ENCODE measurements around the gene AKAP1. TPM values are rescaled to one million over a fixed set of nuclear protein-coding genes. Genes with fewer than 3 reads are reported as not detected.
A peak's percentile ranks its signal among the peaks of the same experiment; 100 is the strongest.

The AKAP1 gene
- total RNA-seq, 4 donors from 2014 or later: 82.7 to 110 (median 104) TPM

DNA sequence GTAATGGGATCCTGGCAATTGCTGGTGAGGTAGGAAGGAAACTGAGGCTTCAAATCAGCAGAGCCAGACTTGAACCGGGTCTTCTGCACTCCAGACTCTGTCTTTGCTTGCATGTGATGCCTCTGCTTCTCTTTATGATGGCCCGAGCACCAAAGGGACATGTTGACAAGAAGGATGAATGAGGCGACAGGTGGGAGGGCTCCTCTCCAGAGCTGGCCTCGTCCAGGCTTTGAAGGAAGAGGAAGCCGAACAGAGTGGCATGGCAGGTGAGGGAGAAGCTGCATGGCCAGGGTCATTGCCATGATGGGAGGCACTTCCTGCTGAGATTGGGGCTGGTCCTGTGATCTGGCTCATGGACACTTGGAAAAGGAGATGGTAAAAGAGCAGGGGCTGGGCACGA is 40.8 kb downstream of the AKAP1 start:
- H3K4me3 ChIP-seq: no peak overlapping the region
- WGBS: 84% methylated on average over 6 of the region's 6 CpGs
- TF ChIP-seq POLR2AphosphoS5 (IDR thresholded peaks at IDR 0.05): no peak
- TF ChIP-seq POLR2A (IDR thresholded peaks at IDR 0.05; ENCODE audit: low read depth): no peak
- TF ChIP-seq, protein P1, sequence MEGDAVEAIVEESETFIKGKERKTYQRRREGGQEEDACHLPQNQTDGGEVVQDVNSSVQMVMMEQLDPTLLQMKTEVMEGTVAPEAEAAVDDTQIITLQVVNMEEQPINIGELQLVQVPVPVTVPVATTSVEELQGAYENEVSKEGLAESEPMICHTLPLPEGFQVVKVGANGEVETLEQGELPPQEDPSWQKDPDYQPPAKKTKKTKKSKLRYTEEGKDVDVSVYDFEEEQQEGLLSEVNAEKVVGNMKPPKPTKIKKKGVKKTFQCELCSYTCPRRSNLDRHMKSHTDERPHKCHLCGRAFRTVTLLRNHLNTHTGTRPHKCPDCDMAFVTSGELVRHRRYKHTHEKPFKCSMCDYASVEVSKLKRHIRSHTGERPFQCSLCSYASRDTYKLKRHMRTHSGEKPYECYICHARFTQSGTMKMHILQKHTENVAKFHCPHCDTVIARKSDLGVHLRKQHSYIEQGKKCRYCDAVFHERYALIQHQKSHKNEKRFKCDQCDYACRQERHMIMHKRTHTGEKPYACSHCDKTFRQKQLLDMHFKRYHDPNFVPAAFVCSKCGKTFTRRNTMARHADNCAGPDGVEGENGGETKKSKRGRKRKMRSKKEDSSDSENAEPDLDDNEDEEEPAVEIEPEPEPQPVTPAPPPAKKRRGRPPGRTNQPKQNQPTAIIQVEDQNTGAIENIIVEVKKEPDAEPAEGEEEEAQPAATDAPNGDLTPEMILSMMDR (IDR thresholded peaks at IDR 0.05): no peak
- TF ChIP-seq EP300 (IDR thresholded peaks at IDR 0.05): no peak
- no peak for DNase-seq (ENCODE audit: extremely low spot score)
- peaks cover 0 to 7% (median 4%) of the 10 kb centered on the region in 4 donors for H3K4me1 ChIP-seq
- intact Hi-C loops (cut with DNase I): loop anchor here (10.0 kb wide), 1 partner anchor 879 kb away; the partner anchor contains the start of gene SRSF1
- peaks cover 13 to 54% (median 34%) of the 10 kb centered on the region in 4 donors for H3K36me3 ChIP-seq
- H3K9me3 ChIP-seq: no peaks in the 10 kb centered on the region
- no peaks in the 10 kb centered on the region for H3K27me3 ChIP-seq
- H3K27ac ChIP-seq (replicated peaks in 1 of 4): no peak overlapping the region

DNA sequence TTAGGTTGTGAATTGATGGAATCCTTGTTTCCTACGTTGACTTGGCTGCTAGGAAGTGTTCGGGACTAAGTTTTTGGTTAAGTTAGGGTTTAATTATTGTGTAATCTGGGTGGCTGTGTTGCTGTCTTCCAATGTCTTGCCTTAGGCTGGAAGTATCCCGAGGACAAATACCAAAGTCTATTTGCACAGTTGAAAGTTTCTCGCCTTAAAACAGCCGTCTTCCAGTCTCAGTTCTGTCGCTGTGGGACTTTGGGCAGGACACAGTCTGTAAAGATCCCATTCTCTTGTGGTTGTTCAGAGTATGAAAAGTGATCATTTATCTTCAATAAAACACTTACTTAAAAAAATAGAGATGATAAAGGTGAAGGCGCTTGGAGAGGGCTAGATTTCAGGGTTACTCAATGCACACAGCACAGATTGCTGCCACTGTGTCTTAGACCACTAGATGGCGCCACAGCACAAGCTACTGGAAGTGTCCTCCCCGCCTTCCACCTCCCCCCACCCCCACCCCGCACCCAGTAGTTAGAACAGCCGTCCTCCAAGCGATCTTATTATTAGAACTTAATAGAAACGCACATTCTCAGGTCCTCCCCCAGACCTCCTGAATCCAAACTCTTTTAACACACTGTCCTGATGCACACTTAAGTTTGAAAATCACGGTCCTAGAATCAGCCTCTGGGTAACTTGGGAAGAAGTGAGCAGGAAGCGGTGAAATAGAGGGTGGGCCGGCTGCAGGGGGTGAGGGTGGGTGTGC is 45.8 kb downstream of the AKAP1 start:
- TF ChIP-seq POLR2A (IDR thresholded peaks at IDR 0.05; ENCODE audit: low read depth): no peak
- TF ChIP-seq, protein P1 (IDR thresholded peaks at IDR 0.05): peak in 2 of 3 experiments; percentile 74 to 87
- H3K4me3 ChIP-seq: peak overlapping the region; percentile 17 to 26 (median 24)

DNA sequence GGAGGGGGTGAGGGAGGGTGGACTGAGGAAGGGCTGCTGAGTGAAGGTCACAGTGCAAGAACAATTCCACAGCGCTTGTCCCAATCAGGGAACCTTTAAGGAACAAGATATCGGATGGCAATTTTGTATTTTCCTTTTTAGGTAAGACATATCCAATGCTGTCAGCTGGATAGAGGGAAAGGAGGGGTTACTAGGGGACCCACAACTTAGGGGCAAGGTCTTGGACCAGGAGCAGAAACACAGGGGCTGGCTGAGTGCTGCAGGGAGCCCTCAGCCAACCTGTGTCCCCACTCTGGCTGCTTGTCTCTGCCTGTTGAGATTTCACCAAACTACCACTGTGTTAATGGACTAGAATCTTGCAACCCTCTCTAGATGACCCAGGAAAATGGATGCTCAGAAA is 47.6 kb downstream of the AKAP1 start:
- DNase-seq (ENCODE audit: extremely low spot score): no peak
- Histone ChIP-seq H3K9me3 (no peaks in the 10 kb centered on the region), H3K4me3 (no peak overlapping the region), H3K4me1 (peaks cover 0 to 7% (median 3%) of the 10 kb centered on the region in 4 donors), H3K36me3 (no peaks in the 10 kb centered on the region), H3K27ac (replicated peaks in 1 of 4) (no peak overlapping the region), H3K27me3 (no peaks in the 10 kb centered on the region)
- intact Hi-C loops (cut with DNase I): loop anchor here (5.0 to 10.0 kb wide), 2 partner anchors 542 to 615 kb away; partner anchors contain the start of gene CCDC182
- 90% methylated on average over 2 of the region's 2 CpGs for WGBS
- TF ChIP-seq POLR2AphosphoS5 (IDR thresholded peaks at IDR 0.05) (no peak), EP300 (IDR thresholded peaks at IDR 0.05) (no peak), POLR2A (IDR thresholded peaks at IDR 0.05; ENCODE audit: low read depth) (no peak)
- TF ChIP-seq, protein P1 (IDR thresholded peaks at IDR 0.05): no peak

More for the DNA sequence above, 45.8 kb downstream of the AKAP1 start:
- Histone ChIP-seq H3K27me3 (no peaks in the 10 kb centered on the region), H3K9me3 (no peaks in the 10 kb centered on the region), H3K4me1 (peaks cover 0 to 7% (median 3%) of the 10 kb centered on the region in 4 donors), H3K36me3 (peaks cover 0 to 5% (median 2%) of the 10 kb centered on the region in 4 donors), H3K27ac (replicated peaks in 1 of 4) (no peak overlapping the region)
- DNase-seq (ENCODE audit: extremely low spot score): peak; percentile 94
- intact Hi-C loops (cut with DNase I): loop anchor here (5.0 to 10.0 kb wide), 2 partner anchors 544 to 616 kb away; partner anchors contain the start of gene CCDC182
- WGBS: 30% methylated on average over 14 of the region's 16 CpGs

DNA sequence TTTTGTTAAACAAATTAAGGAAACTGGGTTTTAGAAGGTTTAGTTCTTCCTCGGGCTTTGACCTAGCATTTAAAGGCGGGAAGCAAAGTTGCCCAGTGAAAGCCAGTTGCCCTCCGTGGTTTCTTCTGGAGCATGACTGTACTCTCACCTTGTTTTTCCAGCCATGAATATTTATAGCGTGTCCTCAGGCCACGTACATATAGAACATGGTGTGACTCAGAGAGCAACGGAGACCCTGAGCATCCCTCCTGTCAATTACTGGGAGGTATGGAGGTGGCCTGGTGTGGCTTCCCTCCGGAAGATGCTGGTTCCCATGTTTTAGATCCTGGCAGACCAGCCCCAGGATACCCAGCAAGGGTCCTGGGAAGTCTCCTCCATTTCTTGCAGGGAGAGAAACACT is 48.4 kb downstream of the AKAP1 start:
- no peak overlapping the region for H3K4me3 ChIP-seq

More for the DNA sequence above, 48.4 kb downstream of the AKAP1 start:
- no peak overlapping the region for H3K27ac ChIP-seq (replicated peaks in 1 of 4)
- intact Hi-C loops (cut with DNase I): loop anchor here (5.0 to 10.0 kb wide), 2 partner anchors 541 to 614 kb away; partner anchors contain the start of gene CCDC182
- no peaks in the 10 kb centered on the region for H3K9me3 ChIP-seq
- TF ChIP-seq, protein P1 (IDR thresholded peaks at IDR 0.05): no peak
- TF ChIP-seq EP300 (IDR thresholded peaks at IDR 0.05) (no peak), POLR2AphosphoS5 (IDR thresholded peaks at IDR 0.05) (no peak), POLR2A (IDR thresholded peaks at IDR 0.05; ENCODE audit: low read depth) (no peak)
- peaks cover 0 to 7% (median 3%) of the 10 kb centered on the region in 4 donors for H3K4me1 ChIP-seq
- H3K36me3 ChIP-seq: no peaks in the 10 kb centered on the region
- WGBS: 85% methylated on average over 7 of the region's 7 CpGs
- no peaks in the 10 kb centered on the region for H3K27me3 ChIP-seq
- no peak for DNase-seq (ENCODE audit: extremely low spot score)

All from esophagus muscularis mucosa (tissue), 4 donors.